Smooth muscle cell of trachea (primary cell): ENCODE data around the gene ITPKC. TPM values are rescaled to one million over a fixed set of nuclear protein-coding genes. Genes with fewer than 3 reads are reported as not detected.

Source experiments
- total RNA-seq: library from RNA; depleted of rRNA; stranded (reverse); fragments of >200 nt; gene quantifications from 2 replicates; pipeline ENCODE4 v1.2.1, GENCODE V29; 2014

The ITPKC gene
- total RNA-seq, result 21.2 and 25.1 TPM in 2 replicates

GRCh38 chr19:40716482-40717324 is at the start of gene ITPKC, which contains the start of gene COQ8B:
TSS of gene ITPKC (plus strand) at chr19:40717112. CDS start at chr19:40717136, 24 bp downstream.
TSS of gene COQ8B (minus strand) at chr19:40716886. CDS start at chr19:40714632, 2,254 bp downstream.

DNA sequence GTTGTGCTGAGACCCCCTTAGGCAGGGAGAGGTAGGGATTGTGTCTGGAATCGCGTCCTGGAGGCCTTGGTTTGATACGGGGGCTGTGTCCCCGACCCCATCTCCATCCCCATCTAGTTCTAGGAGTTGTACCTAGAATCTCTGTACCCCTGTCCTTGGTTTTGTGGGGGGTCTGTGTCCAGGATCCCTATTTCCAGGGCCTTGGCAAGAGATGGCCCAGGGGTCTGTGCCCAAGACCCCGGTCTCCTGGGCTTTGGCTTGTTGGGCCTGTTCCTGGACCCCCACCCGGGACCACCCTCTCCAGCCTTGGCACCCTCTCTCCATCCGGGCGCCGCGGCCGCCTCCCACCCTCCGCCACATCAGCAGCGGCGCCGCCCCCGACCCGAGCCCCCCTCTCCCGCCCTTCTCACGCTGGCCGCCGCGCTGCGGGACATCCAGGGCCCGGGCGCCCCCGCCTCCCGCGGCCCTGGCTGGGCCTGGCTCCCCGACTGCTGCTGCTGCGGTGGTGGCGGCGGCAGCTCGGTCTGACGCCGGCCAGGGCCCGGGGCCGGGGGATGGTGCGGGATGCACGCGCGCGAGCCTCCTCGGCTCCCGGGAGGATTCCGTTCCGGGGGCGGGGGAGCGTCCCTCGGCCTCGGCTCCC is 26.7 kb upstream of the ITPKC start, which contains the start of gene NUMBL:
NUMBL (minus strand) TSS at position 602 of the 643 bp plus-strand sequence; CDS start at position 434, 168 bp downstream.

GRCh38 chr19:40750058-40750873 is 33.4 kb downstream of the ITPKC start, which contains the start of gene ACTMAP:
TSS of gene ACTMAP (minus strand) at chr19:40750477. CDS start at chr19:40749803, 674 bp downstream.

GRCh38 chr19:40750874-40751537 is 34.1 kb downstream of the ITPKC start, which contains the start of gene SNRPA:
TSS of gene SNRPA (plus strand) at chr19:40751203. CDS start at chr19:40751409, 206 bp downstream.

DNA sequence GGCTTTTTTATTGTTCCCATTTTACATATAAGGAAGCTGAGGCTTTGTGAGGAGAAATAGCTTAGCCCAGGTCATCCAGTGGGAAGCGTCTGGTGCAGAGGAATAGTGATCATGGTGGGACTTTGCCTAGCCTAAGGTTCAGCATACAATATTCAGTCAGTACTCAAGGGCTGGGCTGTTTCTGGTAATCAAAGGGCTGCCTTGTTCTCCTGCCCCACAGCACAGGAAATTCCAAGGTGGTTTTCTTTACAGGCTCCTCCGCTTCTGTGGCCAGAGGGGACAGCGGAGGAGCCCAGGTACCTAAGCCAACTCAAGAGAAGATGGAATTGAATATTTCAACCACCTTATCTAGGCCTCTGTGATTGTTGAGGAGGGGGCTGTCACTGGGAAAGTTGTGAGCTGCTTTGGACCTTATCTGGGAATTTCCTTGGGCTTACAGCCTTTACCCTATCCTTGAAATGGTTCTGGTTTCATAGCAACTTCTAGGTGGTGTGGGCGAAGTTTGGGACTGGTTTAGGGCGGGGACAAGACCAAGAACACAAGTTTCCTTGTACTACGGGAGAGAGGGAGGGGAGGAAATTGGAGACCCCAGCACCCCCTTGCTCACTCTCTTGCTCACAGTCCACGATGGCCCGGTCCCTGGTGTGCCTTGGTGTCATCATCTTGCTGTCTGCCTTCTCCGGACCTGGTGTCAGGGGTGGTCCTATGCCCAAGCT is 58.2 kb downstream of the ITPKC start, which contains the start of gene MIA:
MIA (plus strand) TSS at position 606 of the 716 bp plus-strand sequence; CDS start at position 628, 22 bp downstream.

GRCh38 chr19:40777937-40778705 is 61.2 kb downstream of the ITPKC start, which contains the start of gene RAB4B:
TSS of gene RAB4B (plus strand) at chr19:40778247. CDS start at chr19:40778376, 129 bp downstream.

Other genes starting within 250 kb of the ITPKC start
- 63.8 and 82.6 TPM in 2 replicates for gene SHKBP1, start 140.2 kb upstream of the ITPKC start, total RNA-seq
- 161 and 308 TPM in 2 replicates for gene LTBP4, start 115.7 kb upstream of the ITPKC start, total RNA-seq
- gene NUMBL, start 26.5 kb upstream of the ITPKC start, total RNA-seq, result 91.5 and 93.2 TPM in 2 replicates
- gene COQ8B, start 226 bp upstream of the ITPKC start, total RNA-seq, result 51.5 and 60.7 TPM in 2 replicates
- gene ACTMAP, start 33.4 kb downstream of the ITPKC start, total RNA-seq, result 1.7 and 2.3 TPM in 2 replicates
- gene SNRPA, start 34.1 kb downstream of the ITPKC start, total RNA-seq, result 38.8 and 47.1 TPM in 2 replicates
- 0.83 TPM in 1 of 2 replicates, not detected in the other for gene MIA, start 58.4 kb downstream of the ITPKC start, total RNA-seq
- 12.2 and 13.5 TPM in 2 replicates for gene RAB4B, start 61.1 kb downstream of the ITPKC start, total RNA-seq
- 129 and 153 TPM in 2 replicates for gene EGLN2, start 82.1 kb downstream of the ITPKC start, total RNA-seq
- not detected in 2 replicates for gene CYP2A6, start 133.3 kb downstream of the ITPKC start, total RNA-seq
- gene CYP2A7, start 165.1 kb downstream of the ITPKC start, total RNA-seq, result not detected in 2 replicates